Sigmoid colon (tissue), 4 donors: ENCODE results near the gene TREML2.

Source experiments
- CTCF ChIP-seq, 4 experiments: fragments of 450-650 bp in 3 of 4; fragments of 200-600 bp in 1 of 4; IDR thresholded peaks; one replicate each; pipeline ENCODE4 v1.5.1; 2016 to 2019; ENCODE audit warnings: antibody characterized with exemption in 4 of 4, mild to moderate bottlenecking in 3 of 4, moderate library complexity in 2 of 4
- EP300 ChIP-seq, 4 donors: sonication (generic); formaldehyde crosslinking; IDR thresholded peaks; one replicate each; pipeline ENCODE4 v1.6.1; 2017; ENCODE audit warnings: antibody characterized with exemption in 4 of 4
- POLR2A ChIP-seq, 2 donors: fragments of 450-650 bp; IDR thresholded peaks; one replicate each; pipeline ENCODE4 v1.6.1; 2016; ENCODE audit warnings: antibody characterized with exemption in 2 of 2, mild to moderate bottlenecking in 2 of 2, moderate library complexity in 2 of 2
- POLR2AphosphoS5 ChIP-seq, 4 donors: sonication (generic); formaldehyde crosslinking; IDR thresholded peaks; one replicate each; pipeline ENCODE4 v1.6.1; 2017; ENCODE audit warnings: antibody characterized with exemption in 4 of 4

- TF ChIP-seq CTCF (IDR thresholded peaks at IDR 0.05): no peak
- TF ChIP-seq EP300 (IDR thresholded peaks at IDR 0.05): no peak
- no peak for TF ChIP-seq POLR2A (IDR thresholded peaks at IDR 0.05)
- TF ChIP-seq POLR2AphosphoS5 (IDR thresholded peaks at IDR 0.05): no peak
Observed at GRCh38 chr6:41228616-41229015, 27.7 kb upstream of the TREML2 start.
